Small intestine (tissue), 7 donors: ENCODE data around the gene CPXM1. TPM values are rescaled to one million over a fixed set of nuclear protein-coding genes. Genes with fewer than 3 reads are reported as not detected.
"Not testable (repeated sequence)": the region's sequence is repeated elsewhere in the genome, so short reads cannot be mapped to it uniquely, and the experiment has no call there.

Experiments
- DNase-seq, 2 donors: peaks; one replicate each; pipeline versions ENCODE4 v3.0.0 to v3.0.0-alpha.2; 2013
- FAIRE-seq: peaks from 2 replicates; lab custom pipeline; 2012; peaks lifted over from hg19 to GRCh38; lab: Jason Lieb, UNC
- H3K27ac ChIP-seq, 3 donors: one replicate each; pipeline ENCODE4 v1.5.1; 2013; ENCODE audit warnings: low read length in 2 of 3, mild to moderate bottlenecking in 2 of 3, control low read depth in 1 of 3, inconsistent platforms in 1 of 3, low read depth in 1 of 3, moderate library complexity in 1 of 3
- H3K27me3 ChIP-seq, 3 donors: one replicate each; pipeline ENCODE4 v1.6.1; 2013; ENCODE audit warnings: low read length in 3 of 3, inconsistent platforms in 1 of 3; ENCODE audit not compliant: control insufficient read depth in 3 of 3, insufficient read depth in 3 of 3
- H3K36me3 ChIP-seq, 3 donors: one replicate each; pipeline ENCODE4 v1.6.1; 2013; ENCODE audit warnings: low read length in 3 of 3, inconsistent platforms in 1 of 3, low read depth in 1 of 3, mild to moderate bottlenecking in 1 of 3, moderate library complexity in 1 of 3; ENCODE audit not compliant: control insufficient read depth in 3 of 3, insufficient read depth in 2 of 3
- H3K4me1 ChIP-seq, 3 donors: one replicate each; pipeline ENCODE4 v1.6.1; 2013; ENCODE audit warnings: low read length in 2 of 3, inconsistent platforms in 1 of 3, low read depth in 1 of 3, mild to moderate bottlenecking in 1 of 3, moderate library complexity in 1 of 3; ENCODE audit not compliant: control insufficient read depth in 3 of 3, insufficient read depth in 2 of 3
- H3K4me3 ChIP-seq, 3 donors: one replicate each; pipeline ENCODE4 v1.5.1; 2013; ENCODE audit warnings: low read length in 3 of 3, control low read depth in 1 of 3, inconsistent platforms in 1 of 3, low read depth in 1 of 3, mild to moderate bottlenecking in 1 of 3, moderate library complexity in 1 of 3
- H3K9me3 ChIP-seq, 2 donors: one replicate each; pipeline ENCODE4 v1.6.1; 2013; ENCODE audit warnings: low read depth in 1 of 2, low read length in 1 of 2; ENCODE audit not compliant: control insufficient read depth in 2 of 2, insufficient read depth in 1 of 2
- WGBS, 3 donors: extraction: QIAGEN DNeasy Blood & Tissue Kit; methylation state at CpG; one replicate each; pipeline ENCODE4 v1.1.7; 2013; 5-methylcytosine and 5-hydroxymethylcytosine counted together
- polyA plus RNA-seq, 4 donors: library from polyadenylated mRNA; stranded (reverse) in 3 of 4; unstranded in 1 of 4; fragments of 200-250 nt in 3 of 4; fragments of 120-200 nt in 1 of 4; gene quantifications; one replicate each; pipeline versions ENCODE4 v1.2.1 to v1.2.3, GENCODE V29; 2013
- donor health status: healthy with polysubstance abuse.
- donor health status: control.
- donor health status: control.
- donor health status: Bipolar disorder and iron deficiency.
- donor health status: healthy.

CPXM1 gene
- polyA plus RNA-seq, 4 donors = 0.54 to 13.9 (median 1.8) TPM; not detected in 1

- Histone ChIP-seq H3K27ac (no peak overlapping the region), H3K4me1 (no peaks in the 10 kb centered on the region), H3K27me3 (peaks cover 0 to 19% (median 1%) of the 10 kb centered on the region in 3 donors), H3K36me3 (no peaks in the 10 kb centered on the region), H3K4me3 (no peak overlapping the region), H3K9me3 (no peaks in the 10 kb centered on the region)
- no peak for FAIRE-seq
- 72 to 76% (median 76%) methylated on average over 3 of the region's 3 CpGs for WGBS, 3 donors
- DNase-seq = no peak
These were observed 11.8 kb upstream of the CPXM1 start for GRCh38 chr20:2812189-2812588.

GRCh38 chr20:2809690-2810089 is 9.3 kb upstream of the CPXM1 start:
- H3K27ac ChIP-seq = no peak overlapping the region
- FAIRE-seq (no peak), DNase-seq (no peak)
- H3K4me3 ChIP-seq = no peak overlapping the region
- no peaks in the 10 kb centered on the region for H3K36me3 ChIP-seq
- WGBS, 3 donors = 88 to 90% (median 89%) methylated on average over 10 of the region's 10 CpGs
- no peaks in the 10 kb centered on the region for H3K9me3 ChIP-seq
- peaks cover 4 to 42% (median 21%) of the 10 kb centered on the region in 3 donors for H3K27me3 ChIP-seq
- no peaks in the 10 kb centered on the region for H3K4me1 ChIP-seq

GRCh38 chr20:2807929-2808328 is 7.5 kb upstream of the CPXM1 start:
- H3K9me3 ChIP-seq, FAIRE-seq, H3K27ac ChIP-seq, H3K4me3 ChIP-seq, H3K36me3 ChIP-seq, H3K4me1 ChIP-seq, DNase-seq: not testable (repeated sequence)
- H3K27me3 ChIP-seq = peaks cover 4 to 47% (median 26%) of the 10 kb centered on the region in 3 donors
- WGBS, 3 donors = 73 to 80% (median 79%) methylated on average over 9 of the region's 9 CpGs

- H3K27ac ChIP-seq = no peak overlapping the region
- no peak overlapping the region for H3K4me3 ChIP-seq
- H3K27me3 ChIP-seq = peaks cover 4 to 56% (median 26%) of the 10 kb centered on the region in 3 donors
- WGBS, 3 donors = 83 to 89% (median 88%) methylated on average over 4 of the region's 4 CpGs
- DNase-seq = no peak
- FAIRE-seq = no peak
- no peaks in the 10 kb centered on the region for H3K36me3 ChIP-seq
- H3K9me3 ChIP-seq = no peaks in the 10 kb centered on the region
- H3K4me1 ChIP-seq = no peaks in the 10 kb centered on the region
These were observed 6.6 kb upstream of the CPXM1 start for GRCh38 chr20:2807019-2807418.

DNA sequence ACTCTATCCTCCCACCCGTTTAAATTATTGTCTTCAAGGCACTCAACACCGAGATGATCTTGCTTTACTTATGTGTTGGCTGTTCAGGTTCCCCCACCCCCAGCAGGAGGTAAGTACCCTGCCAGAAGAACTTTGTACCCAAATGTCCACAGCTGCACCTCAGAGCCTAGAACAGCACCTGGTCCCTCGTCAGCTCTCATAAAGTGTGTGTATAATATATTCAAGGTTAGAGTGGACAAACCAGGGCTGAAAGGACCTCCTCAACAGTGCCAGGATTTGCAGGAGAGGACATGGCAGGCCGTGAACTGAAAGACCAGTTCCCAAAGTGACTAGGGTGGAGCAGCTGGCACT is 5.9 kb upstream of the CPXM1 start:
- no peaks in the 10 kb centered on the region for H3K4me1 ChIP-seq
- peak in 1 of 2 donors; percentile 37 for DNase-seq
- peaks cover 4 to 63% (median 29%) of the 10 kb centered on the region in 3 donors for H3K27me3 ChIP-seq

GRCh38 chr20:2805689-2806350 is 5.4 kb upstream of the CPXM1 start:
- peaks cover 6 to 68% (median 33%) of the 10 kb centered on the region in 3 donors for H3K27me3 ChIP-seq
- FAIRE-seq (no peak), DNase-seq (no peak)
- H3K27ac ChIP-seq = no peak overlapping the region
- H3K4me1 ChIP-seq = no peaks in the 10 kb centered on the region
- WGBS, 3 donors = 28 to 39% (median 33%) methylated on average over 22 of the region's 22 CpGs
- no peaks in the 10 kb centered on the region for H3K9me3 ChIP-seq
- no peak overlapping the region for H3K4me3 ChIP-seq
- no peaks in the 10 kb centered on the region for H3K36me3 ChIP-seq

More for the DNA sequence above, 5.9 kb upstream of the CPXM1 start:
- Histone ChIP-seq H3K36me3 (no peaks in the 10 kb centered on the region), H3K27ac (no peak overlapping the region), H3K9me3 (no peaks in the 10 kb centered on the region), H3K4me3 (no peak overlapping the region)
- FAIRE-seq = no peak
- WGBS, 3 donors = 5 to 37% (median 15%) methylated on average over 4 of the region's 4 CpGs

GRCh38 chr20:2804852-2805688 is 4.6 kb upstream of the CPXM1 start:
- no peak for DNase-seq
- Histone ChIP-seq H3K9me3 (no peaks in the 10 kb centered on the region), H3K27ac (no peak overlapping the region), H3K36me3 (no peaks in the 10 kb centered on the region), H3K27me3 (peaks cover 14 to 73% (median 38%) of the 10 kb centered on the region in 3 donors), H3K4me1 (no peaks in the 10 kb centered on the region), H3K4me3 (no peak overlapping the region)
- FAIRE-seq = no peak
- 15 to 23% (median 22%) methylated on average over 43 to 49 of the region's 49 CpGs for WGBS, 3 donors

DNA sequence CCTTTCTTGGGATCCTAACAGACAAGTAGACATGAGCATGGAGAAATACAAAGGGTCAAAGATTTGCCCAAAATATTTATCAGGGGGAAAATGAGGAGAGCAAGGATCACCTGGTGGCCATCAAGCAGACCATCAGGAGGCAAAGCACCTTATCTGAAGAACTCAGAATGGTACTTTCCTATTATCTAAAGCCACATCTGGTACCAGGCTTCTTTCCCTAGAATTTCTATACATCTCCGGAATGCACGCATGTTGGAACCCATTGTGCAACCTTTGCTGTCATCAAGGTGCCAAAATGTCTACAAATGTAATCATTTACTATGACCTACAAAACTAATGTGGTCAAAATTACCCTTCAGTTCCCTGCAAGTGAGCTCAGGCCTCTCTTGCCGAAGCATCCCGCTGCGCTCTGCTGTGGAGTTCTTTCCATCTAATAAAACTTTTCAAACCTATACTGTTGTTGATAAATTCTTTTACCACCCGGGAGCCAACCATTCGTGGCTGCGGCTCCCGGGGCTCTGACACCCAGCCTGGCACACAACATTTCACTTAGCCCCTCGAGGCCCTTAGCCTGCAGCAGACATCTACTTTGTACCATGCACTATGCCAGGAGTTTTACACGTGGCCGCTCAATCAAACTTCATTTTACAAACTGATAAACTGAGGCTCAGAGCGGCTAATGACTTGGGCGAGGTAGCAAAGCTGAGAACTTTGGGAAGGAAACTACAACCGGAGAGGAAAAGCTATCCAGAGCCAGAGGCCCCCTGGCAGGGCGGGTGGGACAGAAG is 3.8 kb upstream of the CPXM1 start:
- no peaks in the 10 kb centered on the region for H3K9me3 ChIP-seq
- DNase-seq (no peak), FAIRE-seq (no peak)
- H3K36me3 ChIP-seq = no peaks in the 10 kb centered on the region
- H3K4me3 ChIP-seq = no peak overlapping the region
- peaks cover 17 to 77% (median 42%) of the 10 kb centered on the region in 3 donors for H3K27me3 ChIP-seq
- no peak overlapping the region for H3K27ac ChIP-seq
- peaks cover 0 to 2% (median 0%) of the 10 kb centered on the region in 3 donors for H3K4me1 ChIP-seq
- WGBS, 3 donors = 49 to 60% (median 59%) methylated on average over 16 of the region's 16 CpGs
